ENCODE data around the gene SERPIND1. TPM values are rescaled to one million over a fixed set of nuclear protein-coding genes. Genes with fewer than 3 reads are reported as not detected.

The SERPIND1 gene
- total RNA-seq, 4 donors from 2014 or later: not detected

DNA sequence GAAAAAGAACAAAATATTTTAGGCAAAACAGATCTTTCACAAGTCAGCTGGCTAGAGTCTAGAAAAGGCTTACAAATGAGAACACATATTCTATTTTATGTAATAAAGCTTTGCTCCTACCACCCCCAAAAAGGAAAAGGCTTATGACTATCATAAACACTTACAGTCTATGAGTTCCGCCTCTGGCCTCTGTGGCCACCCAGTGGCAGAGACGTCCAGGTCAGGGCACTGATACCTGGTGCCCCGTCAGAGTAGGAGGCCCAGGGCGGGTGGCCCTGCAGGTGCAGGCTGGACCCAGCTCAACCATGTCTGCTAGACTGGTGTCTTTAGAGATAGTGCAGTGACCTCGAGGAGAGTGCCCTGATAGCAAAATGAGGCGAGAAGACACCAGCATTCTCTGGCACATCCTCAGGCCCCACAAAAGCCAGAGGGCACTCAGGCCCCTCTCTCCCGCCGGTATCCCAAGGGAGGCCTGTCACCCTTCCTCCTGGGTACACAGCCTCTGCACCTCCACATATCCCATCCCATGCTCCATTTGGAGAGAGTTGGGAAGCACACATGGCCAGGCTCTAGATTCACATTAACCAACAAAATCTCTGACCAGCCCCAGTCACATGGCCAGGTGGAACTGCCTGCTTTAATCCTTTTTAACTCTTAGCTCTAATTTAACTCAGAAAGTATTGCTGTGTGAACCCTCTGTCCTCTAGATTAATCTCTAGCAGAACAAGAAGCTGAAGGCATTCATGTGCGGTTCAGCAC is 27.3 kb upstream of the SERPIND1 start:
- no peak overlapping the region for H3K4me3 ChIP-seq
- peaks cover 0 to 7% (median 3%) of the 10 kb centered on the region in 4 donors for H3K4me1 ChIP-seq
- TF ChIP-seq, protein P1, sequence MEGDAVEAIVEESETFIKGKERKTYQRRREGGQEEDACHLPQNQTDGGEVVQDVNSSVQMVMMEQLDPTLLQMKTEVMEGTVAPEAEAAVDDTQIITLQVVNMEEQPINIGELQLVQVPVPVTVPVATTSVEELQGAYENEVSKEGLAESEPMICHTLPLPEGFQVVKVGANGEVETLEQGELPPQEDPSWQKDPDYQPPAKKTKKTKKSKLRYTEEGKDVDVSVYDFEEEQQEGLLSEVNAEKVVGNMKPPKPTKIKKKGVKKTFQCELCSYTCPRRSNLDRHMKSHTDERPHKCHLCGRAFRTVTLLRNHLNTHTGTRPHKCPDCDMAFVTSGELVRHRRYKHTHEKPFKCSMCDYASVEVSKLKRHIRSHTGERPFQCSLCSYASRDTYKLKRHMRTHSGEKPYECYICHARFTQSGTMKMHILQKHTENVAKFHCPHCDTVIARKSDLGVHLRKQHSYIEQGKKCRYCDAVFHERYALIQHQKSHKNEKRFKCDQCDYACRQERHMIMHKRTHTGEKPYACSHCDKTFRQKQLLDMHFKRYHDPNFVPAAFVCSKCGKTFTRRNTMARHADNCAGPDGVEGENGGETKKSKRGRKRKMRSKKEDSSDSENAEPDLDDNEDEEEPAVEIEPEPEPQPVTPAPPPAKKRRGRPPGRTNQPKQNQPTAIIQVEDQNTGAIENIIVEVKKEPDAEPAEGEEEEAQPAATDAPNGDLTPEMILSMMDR (IDR thresholded peaks at IDR 0.05): no peak
- no peak for TF ChIP-seq POLR2A (IDR thresholded peaks at IDR 0.05)
- no peaks in the 10 kb centered on the region for H3K27me3 ChIP-seq
- DNase-seq: no peak
- peaks cover 0 to 91% (median 0%) of the 10 kb centered on the region in 3 donors for H3K36me3 ChIP-seq
- no peaks in the 10 kb centered on the region for H3K9me3 ChIP-seq
- H3K27ac ChIP-seq: peak overlapping the region in 1 of 4 donors; percentile 75

DNA sequence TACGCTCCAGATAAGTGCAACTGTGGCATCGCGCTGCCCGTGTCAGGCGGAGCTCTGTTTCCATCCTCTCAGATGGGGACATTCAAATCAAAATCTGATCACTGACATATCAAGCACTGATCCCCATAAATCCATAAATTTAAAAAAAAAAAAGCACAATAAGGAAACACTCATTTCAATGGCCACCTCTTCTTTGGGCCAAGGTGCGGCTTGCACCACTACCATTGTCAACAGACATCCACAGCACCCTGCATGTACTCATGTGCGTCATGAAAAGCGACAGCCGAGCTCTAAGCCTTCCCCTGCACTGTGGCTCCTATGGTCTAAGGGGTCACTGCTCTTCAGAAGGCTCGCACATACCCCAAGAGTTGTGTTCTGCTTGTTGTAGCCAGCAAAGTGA is 26.7 kb upstream of the SERPIND1 start:
- H3K9me3 ChIP-seq: no peaks in the 10 kb centered on the region
- no peak overlapping the region for H3K4me3 ChIP-seq
- H3K36me3 ChIP-seq: peaks cover 0 to 91% (median 0%) of the 10 kb centered on the region in 3 donors
- no peaks in the 10 kb centered on the region for H3K27me3 ChIP-seq
- H3K27ac ChIP-seq: peak overlapping the region in 1 of 4 donors; percentile 75
- no peak for TF ChIP-seq POLR2A (IDR thresholded peaks at IDR 0.05)
- TF ChIP-seq, protein P1 (IDR thresholded peaks at IDR 0.05): no peak
- DNase-seq: no peak
- peaks cover 0 to 7% (median 3%) of the 10 kb centered on the region in 4 donors for H3K4me1 ChIP-seq

DNA sequence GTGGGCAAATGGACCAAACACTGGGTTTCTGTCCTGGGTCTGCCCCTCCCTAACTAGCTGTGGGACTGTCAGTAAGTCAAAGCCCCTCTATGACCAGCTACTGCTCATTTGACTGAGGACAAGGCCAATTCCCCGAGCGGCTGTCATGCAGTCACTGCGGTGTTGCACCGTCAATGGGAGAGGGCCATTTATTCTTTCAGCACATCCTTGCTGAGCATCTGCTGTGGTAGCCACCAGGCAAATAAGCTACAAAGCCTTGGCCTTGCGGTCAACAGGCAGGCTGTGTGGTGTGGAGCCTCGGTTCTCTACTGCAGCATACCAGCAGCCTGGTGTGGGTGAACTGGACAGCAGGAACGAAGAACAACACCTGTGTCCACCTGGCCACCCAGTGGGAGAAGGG is 25.8 kb upstream of the SERPIND1 start:
- Histone ChIP-seq H3K36me3 (peaks cover 0 to 91% (median 0%) of the 10 kb centered on the region in 3 donors), H3K27ac (peak overlapping the region in 1 of 4 donors; percentile 75), H3K27me3 (no peaks in the 10 kb centered on the region), H3K9me3 (no peaks in the 10 kb centered on the region), H3K4me3 (no peak overlapping the region), H3K4me1 (peaks cover 0 to 7% (median 3%) of the 10 kb centered on the region in 4 donors)
- DNase-seq: peak in 2 of 3 donors; percentile 54 to 55
- TF ChIP-seq, protein P1 (IDR thresholded peaks at IDR 0.05): no peak
- no peak for TF ChIP-seq POLR2A (IDR thresholded peaks at IDR 0.05)

DNA sequence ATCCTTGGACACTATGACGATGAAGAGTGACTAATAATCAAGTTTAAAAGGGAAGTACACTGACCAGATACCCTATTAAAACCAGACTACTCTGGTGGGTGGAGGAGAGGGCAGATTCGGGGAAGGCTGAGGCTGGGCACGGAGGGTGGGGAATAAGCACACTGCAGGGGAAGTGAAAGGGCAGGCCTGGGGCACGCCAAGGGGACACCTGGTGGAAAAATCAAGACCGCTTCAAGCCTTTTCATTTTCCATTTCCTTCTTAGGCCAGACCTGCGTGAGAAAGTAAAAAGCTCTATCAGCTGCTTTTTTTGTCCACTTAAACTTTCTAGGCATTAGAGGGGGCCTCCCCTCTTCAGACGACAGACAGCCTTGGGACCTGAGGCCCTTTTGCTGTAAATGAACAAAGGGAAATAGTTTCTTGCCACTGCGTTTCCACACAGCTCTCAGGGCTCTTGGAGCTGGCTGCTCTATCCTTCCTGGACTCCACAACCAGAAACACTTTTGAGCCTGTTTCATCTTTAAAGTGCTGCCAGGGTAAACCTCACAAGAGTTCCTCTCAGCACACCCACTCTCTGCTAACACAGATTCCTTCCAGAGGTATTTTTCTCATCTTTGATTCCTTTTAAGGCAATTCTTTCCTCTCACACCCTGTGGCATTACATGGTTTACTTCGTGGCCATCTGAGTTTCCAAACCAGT is 25.0 kb upstream of the SERPIND1 start:
- no peak for TF ChIP-seq POLR2A (IDR thresholded peaks at IDR 0.05)
- TF ChIP-seq, protein P1 (IDR thresholded peaks at IDR 0.05): no peak
- Histone ChIP-seq H3K36me3 (peaks cover 0 to 84% (median 0%) of the 10 kb centered on the region in 3 donors), H3K4me3 (no peak overlapping the region), H3K9me3 (no peaks in the 10 kb centered on the region), H3K27ac (peak overlapping the region in 1 of 4 donors; percentile 75), H3K4me1 (peaks cover 0 to 7% (median 3%) of the 10 kb centered on the region in 4 donors), H3K27me3 (no peaks in the 10 kb centered on the region)
- DNase-seq: peak in 2 of 3 donors; percentile 57 to 68

DNA sequence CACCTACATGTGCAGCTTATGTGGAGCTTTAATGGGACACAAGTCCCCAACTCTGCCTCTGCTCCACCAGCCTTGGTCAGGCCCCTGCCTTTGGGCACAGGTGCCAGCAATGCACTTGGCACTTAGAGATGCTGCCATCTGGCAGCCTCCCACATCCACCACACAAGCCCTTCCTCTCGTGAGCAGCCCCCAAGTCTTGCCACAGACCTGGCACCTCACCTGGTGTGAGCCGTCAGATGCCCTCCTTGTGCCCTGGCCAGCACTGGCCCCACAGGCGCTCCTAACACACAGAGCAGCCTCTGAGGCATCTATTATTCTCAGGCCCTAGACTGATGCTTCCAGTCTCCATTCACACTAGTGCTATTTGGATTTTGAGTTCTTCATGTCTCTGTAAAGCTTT is 24.5 kb upstream of the SERPIND1 start:
- Histone ChIP-seq H3K27me3 (no peaks in the 10 kb centered on the region), H3K4me3 (no peak overlapping the region), H3K36me3 (peaks cover 0 to 78% (median 0%) of the 10 kb centered on the region in 3 donors), H3K4me1 (peaks cover 0 to 7% (median 3%) of the 10 kb centered on the region in 4 donors), H3K9me3 (no peaks in the 10 kb centered on the region), H3K27ac (peak overlapping the region in 1 of 4 donors; percentile 75)
- no peak for TF ChIP-seq POLR2A (IDR thresholded peaks at IDR 0.05)
- TF ChIP-seq, protein P1 (IDR thresholded peaks at IDR 0.05): no peak
- no peak for DNase-seq

Measured in Peyer's patch (tissue), 4 donors.